PFSK-1 (cell line): ENCODE measurements around the gene PTPRM.

ENCODE experiments used
- FOXP2 ChIP-seq: optimal IDR thresholded peaks from 2 replicates; pipeline ENCODE3; 2011; ENCODE audit warnings: borderline replicate concordance, control low read depth, inconsistent platforms; ENCODE audit not compliant: insufficient read depth; ENCODE audit errors: extremely low read length, extremely low read depth
- POLR2AphosphoS5 ChIP-seq: IDR thresholded peaks from 2 replicates; pipeline ENCODE4 v1.6.1; 2012; ENCODE audit warnings: low read depth, mild to moderate bottlenecking, control low read depth, low read length, moderate library complexity
- REST ChIP-seq, 2 experiments: IDR thresholded peaks; 2 replicates each; pipeline versions ENCODE4 v1.6.1 to v1.8.0; 2011 to 2012; ENCODE audit warnings: low read depth in 2 of 2, low read length in 2 of 2, control low read depth in 1 of 2, inconsistent platforms in 1 of 2, mild to moderate bottlenecking in 1 of 2, moderate library complexity in 1 of 2; ENCODE audit not compliant: insufficient read depth in 1 of 2
- SIN3A ChIP-seq: IDR thresholded peaks from 2 replicates; pipeline ENCODE4 v1.6.1; 2012; ENCODE audit warnings: mild to moderate bottlenecking, low read length, moderate library complexity, borderline replicate concordance; ENCODE audit not compliant: insufficient read depth
- TAF1 ChIP-seq: IDR thresholded peaks from 2 replicates; pipeline ENCODE4 v1.6.1; 2012; ENCODE audit warnings: low read length, control low read depth, borderline replicate concordance; ENCODE audit not compliant: insufficient read depth

The PTPRM gene

GRCh38 chr18:7805880-7806279 lies 238.8 kb downstream of the PTPRM start:
- TF ChIP-seq TAF1 (no peak), SIN3A (no peak), FOXP2 (no peak), REST (IDR thresholded peaks at IDR 0.05; ENCODE audit: insufficient read depth in 1 of 2, low read depth in 2 of 2, low read length in 2 of 2) (no peak), POLR2AphosphoS5 (no peak)

DNA sequence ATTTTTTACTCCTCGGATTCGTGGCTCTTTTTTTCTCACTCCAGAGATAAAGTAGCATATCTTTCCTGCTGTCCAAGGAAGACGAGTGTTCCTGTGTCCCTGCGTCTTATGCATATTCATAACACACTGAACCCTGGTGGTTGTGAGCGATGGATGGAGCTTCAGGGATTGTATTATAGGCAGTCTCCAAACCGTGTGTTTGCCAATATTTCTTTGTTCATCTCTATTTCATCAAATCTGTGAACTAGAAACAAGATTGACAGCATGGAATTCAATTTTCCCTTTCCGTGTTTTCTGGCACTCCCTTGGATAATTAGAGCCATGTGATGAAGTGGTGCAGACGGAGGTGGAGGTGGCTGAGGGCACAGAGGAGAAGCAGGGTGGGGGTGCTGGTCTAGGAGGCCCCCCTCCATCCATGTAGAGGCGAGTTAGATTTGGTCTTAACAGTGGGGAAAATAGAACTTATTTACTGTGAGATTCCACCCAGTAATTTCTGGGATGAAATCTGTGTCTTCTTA lies 240.9 kb downstream of the PTPRM start:
- TF ChIP-seq SIN3A, result no peak
- TF ChIP-seq POLR2AphosphoS5, result no peak
- no peak for TF ChIP-seq TAF1
- TF ChIP-seq FOXP2, result no peak
- TF ChIP-seq REST (IDR thresholded peaks at IDR 0.05; ENCODE audit: insufficient read depth in 1 of 2, low read depth in 2 of 2, low read length in 2 of 2), result no peak

DNA sequence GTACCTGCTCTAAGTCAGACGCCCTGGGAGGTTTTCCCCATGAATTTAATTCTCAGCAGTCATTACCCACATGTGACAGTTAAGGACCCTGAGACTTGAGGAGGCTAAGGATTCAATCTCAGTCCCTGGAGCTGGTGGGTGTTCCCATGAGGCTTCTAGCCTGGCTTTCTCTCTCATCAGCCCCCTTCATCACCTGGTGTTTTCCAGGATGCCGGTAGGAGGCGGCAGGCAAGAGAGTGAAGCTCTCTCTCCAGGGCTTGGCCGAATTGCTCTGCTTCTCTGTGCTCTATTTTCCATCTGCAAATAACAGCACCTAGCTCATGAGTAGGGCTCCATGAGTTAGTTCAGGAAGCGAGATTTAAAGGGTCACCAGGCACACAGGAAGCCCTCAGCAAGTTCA lies 241.9 kb downstream of the PTPRM start:
- TF ChIP-seq SIN3A (no peak), REST (IDR thresholded peaks at IDR 0.05; ENCODE audit: insufficient read depth in 1 of 2, low read depth in 2 of 2, low read length in 2 of 2) (no peak), POLR2AphosphoS5 (no peak), FOXP2 (no peak), TAF1 (no peak)

DNA sequence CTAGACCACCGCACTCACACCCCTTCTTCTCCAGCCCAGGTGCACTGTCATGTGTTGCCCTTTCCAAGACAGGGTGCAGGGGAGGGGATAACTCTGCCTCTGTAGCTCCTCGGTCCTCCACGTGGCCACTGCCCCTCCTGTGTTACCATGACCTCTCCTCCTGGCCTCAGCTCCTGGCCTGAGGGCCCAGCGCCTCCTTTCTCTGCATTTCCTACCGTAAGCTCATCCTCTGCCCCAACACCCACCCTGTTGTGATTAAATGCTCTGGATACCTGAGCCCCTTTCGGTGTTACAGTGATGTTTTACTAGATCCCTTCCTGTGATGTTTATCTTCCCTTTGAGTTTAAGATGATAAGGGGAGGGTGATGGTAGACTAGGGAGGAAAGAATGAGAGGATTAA lies 242.3 kb downstream of the PTPRM start:
- TF ChIP-seq SIN3A (no peak), POLR2AphosphoS5 (no peak), REST (IDR thresholded peaks at IDR 0.05; ENCODE audit: insufficient read depth in 1 of 2, low read depth in 2 of 2, low read length in 2 of 2) (no peak), FOXP2 (no peak), TAF1 (no peak)

GRCh38 chr18:7809978-7810377 lies 242.9 kb downstream of the PTPRM start:
- TF ChIP-seq REST (IDR thresholded peaks at IDR 0.05; ENCODE audit: insufficient read depth in 1 of 2, low read depth in 2 of 2, low read length in 2 of 2) (no peak), TAF1 (no peak), POLR2AphosphoS5 (no peak), SIN3A (no peak), FOXP2 (no peak)
